A549 treated with AZD2906 at 1 μM for 4 hours (cell line): ENCODE results near the gene ZFAND3. TPM values are rescaled to one million over a fixed set of nuclear protein-coding genes. Genes with fewer than 3 reads are reported as not detected.

Source experiments
- total RNA-seq: library from RNA; stranded (reverse); fragments of 200-300 nt; extraction: Qiagen RNA extraction; gene quantifications from 5 replicates; pipeline ENCODE4 v1.2.3, GENCODE V29; 2022

The ZFAND3 gene
- 44.7 to 58.2 TPM (median 46.8 TPM) in 5 replicates for total RNA-seq

GRCh38 chr6:37819177-37819801 lies at the start of gene ZFAND3:
Gene ZFAND3, plus strand, starts transcription at chr6:37819727. Its CDS starts 219 bp downstream, at chr6:37819946.

Other genes starting within 250 kb of the ZFAND3 start
- 4.9 to 8.2 TPM (median 6.3 TPM) in 5 replicates for gene MDGA1, start 121.8 kb upstream of the ZFAND3 start, total RNA-seq